GM13976 (cell line): ENCODE results near the gene CAMTA2.

ENCODE experiments used
- DNase-seq: peaks from one replicate; pipeline ENCODE4 v3.0.0; 2012; ENCODE audit warnings: low spot score
- CTCF ChIP-seq: IDR thresholded peaks from 2 replicates; pipeline ENCODE4 v1.5.1; 2012; ENCODE audit warnings: borderline replicate concordance, mild to moderate bottlenecking; ENCODE audit not compliant: insufficient read depth; ENCODE audit errors: extremely low read depth, missing control alignments, control extremely low read depth
- in situ Hi-C: fragments of 300-500 bp; cut with MboI; formaldehyde crosslinking; loops from one replicate; pipeline ENCODE4 v1.12.0; 2022; ENCODE audit warnings: low sequenced_read_pairs, mixed read lengths, inconsistent platforms; ENCODE audit not compliant: unreplicated experiment

CAMTA2 gene

GRCh38 chr17:4919511-4920047 lies 67.9 kb downstream of the CAMTA2 start:
- no peak for TF ChIP-seq CTCF
- DNase-seq, result no peak
- in situ Hi-C loops, result no loop called here
